BJ (cell line): ENCODE measurements around the gene GPR15. TPM values are rescaled to one million over a fixed set of nuclear protein-coding genes. Genes with fewer than 3 reads are reported as not detected.

Experiments
- CTCF ChIA-PET: fragments of 350-600 bp; formaldehyde crosslinking; extraction: SDS; loops from one replicate; lab custom pipeline; 2021; ENCODE audit warnings: antibody characterized with exemption, inconsistent platforms; lab: Yijun Ruan, JAX
- POLR2A ChIA-PET: fragments of 300-600 bp; sonication (Branson Sonifier 250); formaldehyde crosslinking; extraction: SDS; loops from one replicate; lab custom pipeline; 2021; ENCODE audit warnings: antibody characterized with exemption; lab: Charles Lee
- DNase-seq: peaks from one replicate; pipeline ENCODE4 v3.0.0-alpha.2; 2011; ENCODE audit warnings: low read depth
- H3K27me3 ChIP-seq: 2 replicates; pipeline ENCODE4 v1.6.0; 2011; ENCODE audit warnings: low read length; ENCODE audit not compliant: control insufficient read depth, insufficient read depth
- H3K36me3 ChIP-seq: 2 replicates; pipeline ENCODE4 v1.5.1; 2011; ENCODE audit warnings: low read length; ENCODE audit not compliant: control insufficient read depth, insufficient read depth
- H3K4me3 ChIP-seq: 2 replicates; pipeline ENCODE4 v1.5.1; 2011; ENCODE audit warnings: low read depth, mild to moderate bottlenecking, control low read depth, low read length
- polyA plus RNA-seq: library from polyadenylated mRNA; depleted of rRNA; stranded (reverse); fragments of >200 nt; gene quantifications from 2 replicates; pipeline ENCODE4 v1.2.3, GENCODE V29; 2011
- TF ChIP-seq, protein P1 (sequence below): IDR thresholded peaks from 2 replicates; pipeline ENCODE4 v1.5.1; 2011; ENCODE audit warnings: low read depth, mild to moderate bottlenecking, control low read depth, inconsistent platforms, low read length, moderate library complexity; ENCODE audit not compliant: insufficient read depth

Gene GPR15
- polyA plus RNA-seq, 1 experiment: not detected

DNA sequence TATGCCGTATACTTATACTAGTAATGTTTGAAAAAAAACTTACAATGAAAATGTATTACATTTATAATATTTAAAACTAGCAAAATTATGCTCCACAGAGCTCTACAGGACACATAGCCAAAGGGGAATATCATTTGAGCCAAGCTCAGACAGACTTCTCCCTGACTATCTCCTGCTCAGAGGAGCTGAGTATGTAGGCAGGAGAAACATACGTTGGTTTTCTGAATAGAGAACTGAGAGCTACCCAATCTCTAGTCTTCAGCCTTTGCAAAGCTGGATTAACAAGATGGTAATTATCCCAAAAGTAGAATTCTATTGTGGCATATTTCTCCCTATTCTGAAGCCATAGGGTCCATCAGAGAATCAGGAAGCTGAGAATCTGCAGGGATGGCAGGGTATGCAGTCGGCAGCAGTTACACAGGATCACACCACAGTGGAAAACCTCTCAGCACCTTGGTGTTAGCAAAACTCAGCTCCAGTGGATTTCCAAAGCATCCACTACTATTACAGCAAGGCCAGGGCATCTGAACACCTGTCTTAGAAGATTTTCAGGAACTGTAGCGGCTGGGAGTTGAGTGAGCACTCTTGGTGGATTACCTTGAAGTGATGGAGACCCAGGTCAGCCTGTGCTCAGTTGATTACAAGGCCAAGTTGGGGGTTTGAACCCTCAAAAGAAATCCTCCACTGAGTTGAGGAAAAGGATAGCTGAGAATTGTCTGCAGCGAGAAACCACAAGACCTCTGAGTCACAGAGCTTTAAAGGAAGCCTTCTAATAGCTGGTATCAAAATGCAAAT, 30.1 kb downstream of the GPR15 start:
- no peak overlapping the region for H3K4me3 ChIP-seq
- DNase-seq: no peak
- ChIA-PET POLR2A (no interaction called here), CTCF (no interaction called here)
- no peaks in the 10 kb centered on the region; the same call in 1 of the 2 replicates for H3K27me3 ChIP-seq
- TF ChIP-seq, protein P1, sequence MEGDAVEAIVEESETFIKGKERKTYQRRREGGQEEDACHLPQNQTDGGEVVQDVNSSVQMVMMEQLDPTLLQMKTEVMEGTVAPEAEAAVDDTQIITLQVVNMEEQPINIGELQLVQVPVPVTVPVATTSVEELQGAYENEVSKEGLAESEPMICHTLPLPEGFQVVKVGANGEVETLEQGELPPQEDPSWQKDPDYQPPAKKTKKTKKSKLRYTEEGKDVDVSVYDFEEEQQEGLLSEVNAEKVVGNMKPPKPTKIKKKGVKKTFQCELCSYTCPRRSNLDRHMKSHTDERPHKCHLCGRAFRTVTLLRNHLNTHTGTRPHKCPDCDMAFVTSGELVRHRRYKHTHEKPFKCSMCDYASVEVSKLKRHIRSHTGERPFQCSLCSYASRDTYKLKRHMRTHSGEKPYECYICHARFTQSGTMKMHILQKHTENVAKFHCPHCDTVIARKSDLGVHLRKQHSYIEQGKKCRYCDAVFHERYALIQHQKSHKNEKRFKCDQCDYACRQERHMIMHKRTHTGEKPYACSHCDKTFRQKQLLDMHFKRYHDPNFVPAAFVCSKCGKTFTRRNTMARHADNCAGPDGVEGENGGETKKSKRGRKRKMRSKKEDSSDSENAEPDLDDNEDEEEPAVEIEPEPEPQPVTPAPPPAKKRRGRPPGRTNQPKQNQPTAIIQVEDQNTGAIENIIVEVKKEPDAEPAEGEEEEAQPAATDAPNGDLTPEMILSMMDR: no peak
- no peaks in the 10 kb centered on the region for H3K36me3 ChIP-seq

DNA sequence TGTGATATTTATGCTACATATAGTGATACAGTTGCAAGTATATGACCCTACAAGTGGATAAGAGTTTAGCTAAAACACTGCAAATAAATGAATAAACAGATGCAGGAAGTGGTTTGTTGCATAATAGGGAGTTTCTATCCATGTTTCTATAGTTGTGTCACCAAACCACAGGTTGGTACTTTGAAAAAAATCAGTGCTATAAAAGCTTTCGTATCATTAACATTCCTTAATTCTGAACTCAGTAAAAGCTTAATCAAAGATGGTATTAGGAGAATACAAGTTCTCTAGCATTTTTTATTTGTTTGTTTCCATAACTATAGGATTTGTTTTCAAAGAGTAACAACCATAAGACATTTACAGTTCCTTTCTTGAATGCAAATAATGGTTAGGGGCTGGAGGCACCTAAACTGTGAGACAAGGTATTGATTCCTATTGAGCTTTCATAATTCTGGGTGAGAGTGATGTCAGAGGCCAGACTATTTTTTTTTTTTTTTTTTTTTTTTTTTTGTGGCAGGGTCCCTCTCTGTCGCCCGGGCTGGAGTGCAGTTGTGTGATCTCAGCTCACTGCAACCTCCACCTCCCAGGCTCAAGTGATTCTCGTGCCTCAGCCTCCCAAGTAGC, 32.0 kb downstream of the GPR15 start:
- CTCF ChIA-PET: interaction anchor here (1.0 kb wide), 1 partner anchor 24 kb away, joined by 3 read pairs; no protein-coding TSS in a partner anchor
- no peaks in the 10 kb centered on the region for H3K36me3 ChIP-seq
- POLR2A ChIA-PET: interaction anchor here (0.7 to 0.9 kb wide), 2 partner anchors 41 to 57 kb away, joined by 3 to 4 read pairs; partner anchors contain the start of gene CLDND1
- peak; percentile 62 for DNase-seq
- no peaks in the 10 kb centered on the region for H3K27me3 ChIP-seq
- H3K4me3 ChIP-seq: no peak overlapping the region
- TF ChIP-seq, protein P1: no peak

DNA sequence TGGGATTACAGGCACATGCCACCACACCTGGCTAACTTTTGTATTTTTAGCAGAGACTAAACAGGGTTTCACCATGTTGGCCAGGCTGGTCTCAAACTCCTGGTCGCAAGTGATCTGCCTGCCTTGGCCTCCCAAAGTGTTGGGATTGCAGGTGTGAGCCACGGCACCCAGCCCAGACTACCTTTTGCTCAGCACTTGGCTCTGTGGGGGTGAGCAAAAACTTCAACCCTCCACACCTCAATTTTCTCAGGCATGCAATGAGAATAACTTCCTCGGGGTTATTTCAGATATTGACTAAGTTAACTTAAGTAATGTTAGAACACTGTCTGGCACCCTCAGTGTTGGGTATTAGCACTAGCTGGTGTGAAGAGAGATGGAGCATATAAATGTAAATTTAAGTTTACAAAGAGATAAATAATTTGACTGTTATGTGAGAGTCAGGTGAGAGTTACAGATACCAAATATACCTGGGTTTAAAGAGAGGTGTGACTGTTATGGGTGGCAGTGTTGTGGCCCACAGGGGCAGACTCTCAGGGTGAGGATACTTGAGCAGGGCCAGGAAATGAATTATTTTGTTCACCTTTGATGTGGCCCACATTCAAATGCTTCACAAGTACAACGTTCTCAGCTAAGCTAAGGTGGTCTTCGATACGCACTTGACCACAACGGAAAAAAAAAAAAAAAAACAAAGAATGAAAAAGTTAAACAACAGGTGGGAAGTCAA, 32.7 kb downstream of the GPR15 start:
- no peaks in the 10 kb centered on the region for H3K27me3 ChIP-seq
- H3K36me3 ChIP-seq: no peaks in the 10 kb centered on the region
- POLR2A ChIA-PET: no interaction called here
- no peak for DNase-seq
- CTCF ChIA-PET: interaction anchor here (1.0 kb wide), 1 partner anchor 23 kb away, joined by 3 read pairs; no protein-coding TSS in a partner anchor
- TF ChIP-seq, protein P1: no peak
- H3K4me3 ChIP-seq: no peak overlapping the region

DNA sequence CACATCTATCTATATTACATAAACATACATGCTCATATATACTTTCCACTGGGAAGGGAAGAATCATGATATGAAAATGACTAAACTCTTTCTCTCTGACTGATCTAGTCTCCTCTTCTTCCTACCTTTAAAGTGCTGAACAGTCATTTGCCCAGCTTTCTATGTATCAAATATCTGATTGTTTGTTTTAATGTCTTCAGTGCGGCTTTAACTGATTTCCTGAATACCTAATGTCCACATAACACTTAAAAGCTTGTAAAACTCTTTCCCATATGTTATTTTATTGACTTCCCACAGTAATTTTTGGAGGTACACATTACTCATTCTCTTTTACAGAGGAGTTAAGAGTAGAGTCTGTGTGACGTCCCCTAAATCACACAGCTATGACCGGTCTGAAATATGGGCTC, 33.5 kb downstream of the GPR15 start:
- POLR2A ChIA-PET: no interaction called here
- DNase-seq: peak; percentile 64
- CTCF ChIA-PET: no interaction called here

More for the DNA sequence above, 33.5 kb downstream of the GPR15 start:
- TF ChIP-seq, protein P1: no peak
- Histone ChIP-seq H3K4me3 (no peak overlapping the region), H3K27me3 (no peaks in the 10 kb centered on the region), H3K36me3 (no peaks in the 10 kb centered on the region)
